IMR-90 (cell line): ENCODE results near the gene MAML3. TPM values are rescaled to one million over a fixed set of nuclear protein-coding genes. Genes with fewer than 3 reads are reported as not detected.

Experiments used
- ATAC-seq: fragments of 200-7000 bp; cut with Tn5 transposase; 2 replicates; pipeline ENCODE4 v1.9.1; 2020; ENCODE audit warnings: low read depth, mild to moderate bottlenecking, moderate library complexity
- BruUV-seq: library from RNA; stranded (reverse); fragments of 400-500 nt; replicated peaks from 2 replicates; lab custom pipeline; 2021; lab: Mats Ljungman, UMichigan
- CTCF ChIA-PET: fragments of 300-600 bp; formaldehyde crosslinking; extraction: SDS; loops from one replicate; lab custom pipeline; 2021; ENCODE audit warnings: antibody characterized with exemption; lab: Yijun Ruan, JAX
- POLR2A ChIA-PET: fragments of 300-600 bp; sonication (Branson Sonifier 250); formaldehyde crosslinking; loops from one replicate; lab custom pipeline; 2022; ENCODE audit warnings: antibody characterized with exemption; ENCODE audit not compliant: unreplicated experiment; lab: Charles Lee
- DNase-seq: peaks from one replicate; pipeline ENCODE4 v3.0.0; 2013
- H2AFZ ChIP-seq: replicated peaks from 2 replicates; pipeline ENCODE3; 2013; ENCODE audit warnings: low read length, mild to moderate bottlenecking; ENCODE audit not compliant: poor library complexity
- H2AK5ac ChIP-seq: 2 replicates; pipeline ENCODE4 v1.6.1; 2013; ENCODE audit warnings: low read depth, low read length, inconsistent platforms
- H2AK9ac ChIP-seq: replicated peaks from 2 replicates; pipeline ENCODE3; 2013; ENCODE audit warnings: mild to moderate bottlenecking, low read depth, low read length, moderate library complexity; ENCODE audit not compliant: poor library complexity
- H2BK120ac ChIP-seq: 2 replicates; pipeline ENCODE4 v1.6.1; 2013; ENCODE audit warnings: low read depth, low read length, inconsistent platforms
- H2BK15ac ChIP-seq: 3 replicates; pipeline ENCODE4 v1.6.1; 2013; ENCODE audit warnings: low read depth, low read length, inconsistent platforms
- H2BK20ac ChIP-seq: 2 replicates; pipeline ENCODE4 v1.6.1; 2013; ENCODE audit warnings: low read depth, mild to moderate bottlenecking, inconsistent platforms, low read length, moderate library complexity
- H2BK5ac ChIP-seq: 2 replicates; pipeline ENCODE4 v1.6.1; 2013; ENCODE audit warnings: mild to moderate bottlenecking, low read depth, low read length, inconsistent platforms; ENCODE audit not compliant: poor library complexity, severe bottlenecking
- H3K14ac ChIP-seq: replicated peaks from 2 replicates; pipeline ENCODE4 v1.6.1; 2013; ENCODE audit warnings: low read depth, low read length, inconsistent platforms
- H3K18ac ChIP-seq: 2 replicates; pipeline ENCODE4 v1.6.1; 2013; ENCODE audit warnings: low read depth, low read length, control low read depth
- H3K23ac ChIP-seq: 2 replicates; pipeline ENCODE4 v1.6.1; 2013; ENCODE audit warnings: low read depth, low read length, inconsistent platforms
- H3K27ac ChIP-seq: 2 replicates; pipeline ENCODE4 v1.5.1; 2013; ENCODE audit warnings: mild to moderate bottlenecking, control low read depth, low read length; ENCODE audit not compliant: insufficient read depth
- H3K27me3 ChIP-seq: 2 replicates; pipeline ENCODE4 v1.6.1; 2013; ENCODE audit warnings: low read length; ENCODE audit not compliant: control insufficient read depth, insufficient read depth
- H3K36me3 ChIP-seq: 2 replicates; pipeline ENCODE4 v1.6.1; 2013; ENCODE audit warnings: low read length, mixed read lengths; ENCODE audit not compliant: control insufficient read depth, insufficient read depth
- H3K4ac ChIP-seq: 2 replicates; pipeline ENCODE4 v1.6.1; 2013; ENCODE audit warnings: low read depth, low read length, inconsistent platforms
- H3K4me1 ChIP-seq: 2 replicates; pipeline ENCODE4 v1.6.1; 2013; ENCODE audit warnings: low read length, mixed read lengths; ENCODE audit not compliant: control insufficient read depth, insufficient read depth
- H3K4me2 ChIP-seq: 2 replicates; pipeline ENCODE4 v1.6.1; 2013; ENCODE audit warnings: low read depth, mild to moderate bottlenecking, control low read depth, low read length, moderate library complexity
- H3K4me3 ChIP-seq: 2 replicates; pipeline ENCODE4 v1.5.1; 2013; ENCODE audit warnings: low read depth, mild to moderate bottlenecking, control low read depth, low read length, moderate library complexity; ENCODE audit not compliant: insufficient read depth
- H3K56ac ChIP-seq: 2 replicates; pipeline ENCODE4 v1.6.1; 2013; ENCODE audit warnings: low read length, inconsistent platforms; ENCODE audit not compliant: insufficient read depth; ENCODE audit errors: extremely low read depth
- H3K79me1 ChIP-seq, 2 experiments: 2 replicates each; pipeline ENCODE4 v1.6.1; 2013; ENCODE audit warnings: low read length in 2 of 2, inconsistent platforms in 1 of 2, low read depth in 1 of 2
- H3K9ac ChIP-seq: 2 replicates; pipeline ENCODE4 v1.6.1; 2013; ENCODE audit warnings: low read depth, low read length, control low read depth
- H3K9me1 ChIP-seq: 2 replicates; pipeline ENCODE4 v1.6.1; 2013; ENCODE audit warnings: low read length, inconsistent platforms; ENCODE audit not compliant: insufficient read depth
- H3K9me3 ChIP-seq: 2 replicates; pipeline ENCODE4 v1.6.1; 2013; ENCODE audit warnings: low read length; ENCODE audit not compliant: control insufficient read depth, insufficient read depth
- H4K20me1 ChIP-seq: 2 replicates; pipeline ENCODE4 v1.6.1; 2013; ENCODE audit warnings: low read length, inconsistent platforms; ENCODE audit not compliant: insufficient read depth
- H4K5ac ChIP-seq: 2 replicates; pipeline ENCODE4 v1.6.1; 2013; ENCODE audit warnings: mild to moderate bottlenecking, low read depth, low read length, control low read depth
- H4K8ac ChIP-seq, 2 experiments: 2 replicates each; pipeline ENCODE4 v1.6.1; 2013; ENCODE audit warnings: low read depth in 2 of 2, low read length in 2 of 2, control low read depth in 1 of 2, inconsistent platforms in 1 of 2
- H4K91ac ChIP-seq: 2 replicates; pipeline ENCODE4 v1.6.1; 2013; ENCODE audit warnings: low read depth, low read length, inconsistent platforms; ENCODE audit not compliant: insufficient read depth
- BHLHE40 ChIP-seq: fragments of 150-350 bp; IDR thresholded peaks from 2 replicates; pipeline ENCODE4 v1.6.1; 2016; ENCODE audit warnings: mild to moderate bottlenecking, low read depth, low read length
- CEBPB ChIP-seq: IDR thresholded peaks from 2 replicates; pipeline ENCODE4 v1.6.1; 2012; ENCODE audit warnings: low read depth, low read length, improper control_type of control experiment
- CHD1 ChIP-seq: IDR thresholded peaks from 2 replicates; pipeline ENCODE4 v1.6.1; 2012; ENCODE audit warnings: low read depth, low read length, improper control_type of control experiment
- CTCF ChIP-seq: conservative IDR thresholded peaks from 2 replicates; pipeline ENCODE4 v1.5.1; 2012; ENCODE audit warnings: mild to moderate bottlenecking, low read depth, low read length, improper control_type of control experiment
- ELK1 ChIP-seq: fragments of 150-350 bp; IDR thresholded peaks from 2 replicates; pipeline ENCODE4 v1.6.1; 2016; ENCODE audit warnings: low read depth, mild to moderate bottlenecking, low read length, moderate library complexity, borderline replicate concordance
- FOS ChIP-seq: fragments of 150-350 bp; IDR thresholded peaks from 2 replicates; pipeline ENCODE4 v1.6.1; 2016; ENCODE audit warnings: low read depth, low read length
- MAFK ChIP-seq: IDR thresholded peaks from 2 replicates; pipeline ENCODE4 v1.6.1; 2012; ENCODE audit warnings: low read depth, low read length, improper control_type of control experiment
- MAZ ChIP-seq: IDR thresholded peaks from 2 replicates; pipeline ENCODE4 v1.6.1; 2012; ENCODE audit warnings: low read depth, mild to moderate bottlenecking, low read length, improper control_type of control experiment, moderate library complexity, borderline replicate concordance
- MXI1 ChIP-seq: IDR thresholded peaks from 2 replicates; pipeline ENCODE4 v1.6.1; 2012; ENCODE audit warnings: low read depth, mild to moderate bottlenecking, low read length, moderate library complexity, borderline replicate concordance
- NFE2L2 ChIP-seq: fragments of 150-350 bp; IDR thresholded peaks from 2 replicates; pipeline ENCODE4 v1.6.1; 2016; ENCODE audit warnings: low read depth, mild to moderate bottlenecking, low read length
- POLR2A ChIP-seq: IDR thresholded peaks from 2 replicates; pipeline ENCODE4 v1.6.1; 2012; ENCODE audit warnings: mild to moderate bottlenecking, low read depth, low read length
- RAD21 ChIP-seq: IDR thresholded peaks from 2 replicates; pipeline ENCODE4 v1.6.1; 2012; ENCODE audit warnings: low read length, improper control_type of control experiment
- RCOR1 ChIP-seq: IDR thresholded peaks from 2 replicates; pipeline ENCODE4 v1.6.1; 2012; ENCODE audit warnings: mild to moderate bottlenecking, low read length, improper control_type of control experiment; ENCODE audit not compliant: insufficient replicate concordance
- RFX5 ChIP-seq: IDR thresholded peaks from 2 replicates; pipeline ENCODE4 v1.8.0; 2012; ENCODE audit warnings: low read depth, mild to moderate bottlenecking, low read length, moderate library complexity
- SMC3 ChIP-seq: fragments of 150-350 bp; IDR thresholded peaks from 2 replicates; pipeline ENCODE4 v1.6.1; 2016; ENCODE audit warnings: low read depth, mild to moderate bottlenecking, antibody characterized with exemption, low read length, moderate library complexity
- USF2 ChIP-seq: fragments of 150-350 bp; IDR thresholded peaks from 2 replicates; pipeline ENCODE4 v1.6.1; 2017; ENCODE audit warnings: mild to moderate bottlenecking, antibody characterized with exemption, low read length, low read depth
- WGBS, 2 experiments: methylation state at CpG; one replicate each; pipeline versions ENCODE4 v1.1.5 to v1.1.7; 2013; ENCODE audit warnings: missing lambda C conversion rate in 2 of 2; ENCODE audit not compliant: insufficient read length in 1 of 2; ENCODE audit errors: extremely low coverage in 2 of 2; 5-methylcytosine and 5-hydroxymethylcytosine counted together
- dilution Hi-C: fragments of 300-500 bp; cut with HindIII; formaldehyde crosslinking; loops from one replicate; pipeline ENCODE4 v1.14.3; 2018; ENCODE audit warnings: low sequenced_read_pairs; ENCODE audit not compliant: unreplicated experiment
- in situ Hi-C: fragments of 300-500 bp; cut with MboI; formaldehyde crosslinking; loops from 3 replicates; pipeline ENCODE4 v1.14.3; 2019; ENCODE audit warnings: low sequenced_read_pairs, inconsistent platforms, mixed read lengths
- intact Hi-C: fragments of 100-400 bp; cut with micrococcal nuclease; formaldehyde crosslinking; loops from 2 replicates; pipeline ENCODE4 v1.10.0; 2022
- polyA plus RNA-seq, 3 experiments: library from polyadenylated mRNA; depleted of rRNA; stranded (reverse); fragments of >200 nt; gene quantifications; 2 replicates each; pipeline ENCODE4 v1.2.3, GENCODE V29; 2012; ENCODE audit warnings: low replicate concordance in 1 of 3
- total RNA-seq: library from RNA; depleted of rRNA; stranded (reverse); fragments of >200 nt; gene quantifications from 2 replicates; pipeline ENCODE4 v1.2.3, GENCODE V29; 2012

The MAML3 gene
- total and polyA plus RNA-seq, 2 of the 4 experiments (the other 2 are of a cell fraction), result 0.90 to 1.7 TPM

- no peak overlapping the region for H3K27ac ChIP-seq
- ChIA-PET POLR2A (no interaction called here), CTCF (no interaction called here)
- H3K14ac ChIP-seq, result no peak overlapping the region
- H3K9me3 ChIP-seq, result no peaks in the 10 kb centered on the region
- no peak overlapping the region for H3K9ac ChIP-seq
- no peak overlapping the region for H2AK5ac ChIP-seq
- H4K20me1 ChIP-seq, result no peaks in the 10 kb centered on the region
- H4K8ac ChIP-seq, result no peak overlapping the region
- H2BK5ac ChIP-seq, result no peak overlapping the region
- dilution Hi-C loops (no loop called here), in situ Hi-C loops (no loop called here), intact Hi-C loops (no loop called here)
- H3K27me3 ChIP-seq, result no peaks in the 10 kb centered on the region
- H3K4ac ChIP-seq, result no peak overlapping the region
- no peak overlapping the region for H2BK15ac ChIP-seq
- H2AFZ ChIP-seq, result no peak overlapping the region
- H3K56ac ChIP-seq, result no peak overlapping the region
- no peaks in the 10 kb centered on the region for H3K36me3 ChIP-seq
- BruUV-seq, result no TSS peak
- no peak overlapping the region for H2BK20ac ChIP-seq
- H2BK120ac ChIP-seq, result no peak overlapping the region
- no peak overlapping the region for H4K5ac ChIP-seq
- no peak for DNase-seq
- H3K4me3 ChIP-seq, result no peak overlapping the region
- TF ChIP-seq CHD1 (no peak), RAD21 (no peak), USF2 (no peak), NFE2L2 (no peak), SMC3 (no peak), BHLHE40 (no peak), ELK1 (no peak), RCOR1 (no peak), MAFK (no peak), RFX5 (no peak), MAZ (no peak), MXI1 (no peak), CEBPB (no peak), CTCF (no peak), FOS (no peak), POLR2A (no peak)
- no peak for ATAC-seq
- no peaks in the 10 kb centered on the region for H3K9me1 ChIP-seq
- H3K4me2 ChIP-seq, result no peak overlapping the region
- no peak overlapping the region for H3K18ac ChIP-seq
- peaks cover 2% of the 10 kb centered on the region for H3K4me1 ChIP-seq
- no peak overlapping the region for H3K23ac ChIP-seq
- H2AK9ac ChIP-seq, result no peak overlapping the region
- no peak overlapping the region for H4K91ac ChIP-seq
- WGBS, 2 experiments, result no CpG with 5 or more reads among the region's 6 CpGs
- no peaks in the 10 kb centered on the region for H3K79me1 ChIP-seq
Measured at GRCh38 chr4:139896091-139896604, 257.8 kb downstream of the MAML3 start.
